ENCODE measurements around the gene ZFP69B.
"Not testable (repeated sequence)": the region's sequence is repeated elsewhere in the genome, so short reads cannot be mapped to it uniquely, and the experiment has no call there.

The ZFP69B gene

DNA sequence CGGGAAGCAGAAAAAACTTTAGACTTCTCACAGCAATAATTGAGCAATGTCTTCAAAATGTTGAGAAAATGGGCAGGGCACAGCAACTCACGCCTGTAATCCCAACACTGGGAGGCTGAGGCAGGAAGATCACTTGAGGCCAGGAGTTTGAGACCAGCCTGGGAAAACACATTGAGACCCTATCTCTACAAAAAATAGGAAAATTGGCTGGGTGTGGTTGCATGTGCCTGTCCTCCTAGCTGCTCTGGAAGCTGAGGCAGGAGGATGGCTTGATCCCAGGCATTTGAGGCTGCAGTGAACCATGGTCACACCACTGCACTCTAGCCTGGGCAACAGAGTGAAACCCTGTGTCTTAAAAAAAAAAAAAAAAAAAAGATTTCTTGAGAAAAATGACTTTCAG lies 19.1 kb downstream of the ZFP69B start:
- DNase-seq (ENCODE audit: insufficient read length, low spot score) = no peak
- no peak for FAIRE-seq
- no peak for TF ChIP-seq POLR2A (IDR thresholded peaks at IDR 0.05; ENCODE audit: low read depth, low read length)

DNA sequence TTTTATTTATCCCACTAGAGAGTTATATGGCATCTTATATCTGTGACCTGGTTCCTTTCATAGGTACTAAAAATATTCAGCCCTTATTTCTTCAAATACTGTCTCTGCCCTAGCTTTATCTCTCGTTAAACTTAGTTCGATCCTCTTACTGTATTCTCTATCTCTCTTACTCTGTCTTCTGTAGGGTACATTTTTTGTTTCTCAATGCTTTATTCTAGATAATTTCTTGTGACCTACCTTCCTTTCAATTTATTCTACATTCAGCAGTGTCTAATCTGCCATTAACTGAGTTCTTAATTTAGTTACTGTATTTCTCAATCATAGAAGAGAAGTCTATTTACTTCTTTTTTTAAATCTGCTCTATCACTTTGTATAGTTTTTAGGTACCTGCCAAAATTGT lies 25.0 kb downstream of the ZFP69B start:
- TF ChIP-seq TAF1 (IDR thresholded peaks at IDR 0.05; ENCODE audit: low read depth, low read length) = no peak
- TF ChIP-seq POU2F2 (IDR thresholded peaks at IDR 0.05; ENCODE audit: low read depth, low read length) = no peak
- no peak for TF ChIP-seq POLR2AphosphoS5 (IDR thresholded peaks at IDR 0.05; ENCODE audit: low read depth, low read length)
- TF ChIP-seq PAX5 (IDR thresholded peaks at IDR 0.05; ENCODE audit: insufficient read depth, low read length, severe bottlenecking) = no peak
- no peak for TF ChIP-seq SPI1 (IDR thresholded peaks at IDR 0.05; ENCODE audit: low read depth, low read length)
- no peak for TF ChIP-seq POLR2A (IDR thresholded peaks at IDR 0.05; ENCODE audit: low read depth, low read length)
- no peak for FAIRE-seq
- DNase-seq (ENCODE audit: insufficient read length, low spot score) = no peak

DNA sequence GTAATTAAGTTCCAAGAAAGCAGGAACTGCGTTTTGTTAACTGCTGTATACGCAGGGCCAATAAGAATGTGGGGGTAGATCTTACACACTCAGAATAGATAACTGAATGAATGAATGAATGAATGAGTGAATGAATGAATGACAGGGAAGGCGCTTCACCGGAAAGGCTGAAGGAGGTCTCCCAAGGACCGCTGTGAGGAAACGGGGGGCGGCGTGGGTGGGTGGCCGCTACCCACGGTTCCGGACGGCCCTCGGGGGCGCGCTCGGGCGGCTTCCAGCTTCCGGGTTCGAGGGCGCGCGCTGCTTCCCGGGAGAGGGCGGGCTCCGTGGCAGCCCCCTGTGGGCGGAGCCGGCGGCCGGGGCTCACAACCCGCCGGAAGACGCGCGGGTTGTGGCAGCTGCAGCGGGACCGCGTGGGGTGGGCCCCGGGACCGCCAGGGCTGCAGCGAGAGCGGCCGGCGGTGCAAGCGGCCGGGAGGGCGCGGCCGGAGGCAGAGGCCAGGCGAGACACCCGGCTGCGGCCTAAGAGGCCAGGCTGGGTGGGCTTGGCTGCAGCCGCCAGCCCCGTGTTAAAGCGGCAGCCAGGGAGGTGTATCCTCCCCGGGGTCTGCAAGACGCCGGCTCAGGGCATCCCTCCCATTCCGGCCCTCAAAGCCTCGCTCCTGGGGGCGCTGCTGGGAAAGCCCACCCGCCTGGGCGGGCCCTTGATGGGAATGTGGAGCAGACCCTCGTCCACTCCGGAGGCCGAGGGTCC lies 26.8 kb downstream of the ZFP69B start, which contains the start of gene ZFP69:
TSS of gene ZFP69 (plus strand) at position 367 of the 754 bp plus-strand sequence. CDS start 2,072 bp downstream, outside the sequence.
- FAIRE-seq = peak; percentile 92
- DNase-seq (ENCODE audit: insufficient read length, low spot score) = peak; percentile 80
- TF ChIP-seq POLR2A (IDR thresholded peaks at IDR 0.05; ENCODE audit: low read depth, low read length) (no peak), PAX5 (IDR thresholded peaks at IDR 0.05; ENCODE audit: insufficient read depth, low read length, severe bottlenecking) (no peak), TAF1 (IDR thresholded peaks at IDR 0.05; ENCODE audit: low read depth, low read length) (no peak), POU2F2 (IDR thresholded peaks at IDR 0.05; ENCODE audit: low read depth, low read length) (no peak), SPI1 (IDR thresholded peaks at IDR 0.05; ENCODE audit: low read depth, low read length) (no peak), POLR2AphosphoS5 (IDR thresholded peaks at IDR 0.05; ENCODE audit: low read depth, low read length) (no peak)

GRCh38 chr1:40477678-40478053 lies 27.4 kb downstream of the ZFP69B start:
- DNase-seq (ENCODE audit: insufficient read length, low spot score) (peak; percentile 11), FAIRE-seq (peak; percentile 80)
- TF ChIP-seq POU2F2 (IDR thresholded peaks at IDR 0.05; ENCODE audit: low read depth, low read length) (no peak), POLR2AphosphoS5 (IDR thresholded peaks at IDR 0.05; ENCODE audit: low read depth, low read length) (no peak), POLR2A (IDR thresholded peaks at IDR 0.05; ENCODE audit: low read depth, low read length) (no peak), TAF1 (IDR thresholded peaks at IDR 0.05; ENCODE audit: low read depth, low read length) (no peak), SPI1 (IDR thresholded peaks at IDR 0.05; ENCODE audit: low read depth, low read length) (no peak), PAX5 (IDR thresholded peaks at IDR 0.05; ENCODE audit: insufficient read depth, low read length, severe bottlenecking) (no peak)

DNA sequence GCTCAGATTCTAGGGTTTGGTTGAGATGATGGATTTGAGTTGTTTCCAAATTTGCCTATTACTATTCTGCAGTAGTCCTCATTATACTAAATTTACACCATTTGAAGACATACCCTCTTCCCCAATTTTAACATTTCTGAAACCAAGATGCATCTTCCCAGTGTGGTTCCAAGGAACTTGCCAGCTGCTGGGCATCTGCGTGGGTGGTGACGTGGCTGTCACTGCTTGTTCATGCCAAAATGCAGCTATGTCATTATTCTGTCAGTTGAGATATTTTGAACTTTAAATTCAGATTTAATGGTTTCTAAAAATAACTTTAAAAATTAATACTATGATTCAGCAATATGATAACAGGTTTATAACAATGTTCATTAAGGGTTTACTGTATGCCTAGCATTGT lies 28.0 kb downstream of the ZFP69B start:
- TF ChIP-seq POLR2AphosphoS5 (IDR thresholded peaks at IDR 0.05; ENCODE audit: low read depth, low read length) (no peak), POU2F2 (IDR thresholded peaks at IDR 0.05; ENCODE audit: low read depth, low read length) (no peak), POLR2A (IDR thresholded peaks at IDR 0.05; ENCODE audit: low read depth, low read length) (no peak), PAX5 (IDR thresholded peaks at IDR 0.05; ENCODE audit: insufficient read depth, low read length, severe bottlenecking) (no peak), SPI1 (IDR thresholded peaks at IDR 0.05; ENCODE audit: low read depth, low read length) (no peak), TAF1 (IDR thresholded peaks at IDR 0.05; ENCODE audit: low read depth, low read length) (no peak)
- FAIRE-seq = no peak

DNA sequence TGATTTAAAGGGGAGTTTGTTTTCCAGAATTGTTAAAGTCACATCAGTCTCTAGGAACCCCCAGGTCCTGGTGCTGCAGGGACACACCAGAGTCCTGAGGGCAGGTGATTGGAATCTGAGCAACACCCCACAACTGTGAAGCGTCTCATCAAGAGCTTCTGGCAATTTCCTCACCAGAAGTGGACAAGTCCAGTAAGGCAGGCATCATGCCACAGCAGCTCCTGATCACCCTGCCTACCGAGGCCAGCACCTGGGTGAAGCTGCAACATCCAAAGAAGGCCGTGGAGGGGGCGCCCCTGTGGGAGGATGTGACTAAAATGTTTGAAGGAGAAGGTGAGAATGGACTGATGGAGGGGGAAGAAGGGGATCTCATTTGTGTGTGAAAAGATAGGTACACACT lies 28.9 kb downstream of the ZFP69B start:
- FAIRE-seq (no peak), DNase-seq (ENCODE audit: insufficient read length, low spot score) (no peak)
- TF ChIP-seq POLR2A (IDR thresholded peaks at IDR 0.05; ENCODE audit: low read depth, low read length) = no peak
- TF ChIP-seq POLR2AphosphoS5 (IDR thresholded peaks at IDR 0.05; ENCODE audit: low read depth, low read length) = no peak
- no peak for TF ChIP-seq PAX5 (IDR thresholded peaks at IDR 0.05; ENCODE audit: insufficient read depth, low read length, severe bottlenecking)
- no peak for TF ChIP-seq SPI1 (IDR thresholded peaks at IDR 0.05; ENCODE audit: low read depth, low read length)
- TF ChIP-seq POU2F2 (IDR thresholded peaks at IDR 0.05; ENCODE audit: low read depth, low read length) = no peak
- no peak for TF ChIP-seq TAF1 (IDR thresholded peaks at IDR 0.05; ENCODE audit: low read depth, low read length)

More for the DNA sequence above, 28.0 kb downstream of the ZFP69B start:
- no peak for DNase-seq (ENCODE audit: insufficient read length, low spot score)

DNA sequence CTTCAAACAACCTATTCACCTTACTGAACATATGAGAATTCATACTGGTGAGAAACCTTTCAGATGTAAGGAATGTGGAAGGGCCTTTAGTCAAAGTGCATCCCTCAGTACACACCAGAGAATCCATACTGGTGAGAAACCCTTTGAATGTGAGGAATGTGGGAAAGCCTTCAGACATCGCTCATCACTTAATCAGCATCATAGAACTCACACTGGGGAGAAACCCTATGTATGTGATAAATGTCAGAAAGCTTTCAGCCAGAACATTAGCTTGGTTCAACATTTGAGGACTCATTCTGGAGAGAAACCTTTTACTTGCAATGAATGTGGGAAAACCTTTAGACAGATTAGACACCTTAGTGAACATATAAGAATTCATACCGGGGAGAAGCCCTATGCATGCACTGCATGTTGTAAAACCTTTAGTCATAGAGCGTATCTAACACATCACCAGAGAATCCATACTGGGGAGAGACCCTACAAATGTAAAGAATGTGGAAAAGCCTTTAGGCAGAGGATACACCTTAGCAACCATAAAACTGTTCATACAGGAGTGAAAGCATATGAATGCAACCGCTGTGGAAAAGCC lies 45.1 kb downstream of the ZFP69B start:
- TF ChIP-seq SPI1 (IDR thresholded peaks at IDR 0.05; ENCODE audit: low read depth, low read length) = no peak
- no peak for TF ChIP-seq POU2F2 (IDR thresholded peaks at IDR 0.05; ENCODE audit: low read depth, low read length)
- TF ChIP-seq POLR2AphosphoS5 (IDR thresholded peaks at IDR 0.05; ENCODE audit: low read depth, low read length) = no peak
- no peak for TF ChIP-seq TAF1 (IDR thresholded peaks at IDR 0.05; ENCODE audit: low read depth, low read length)
- TF ChIP-seq POLR2A (IDR thresholded peaks at IDR 0.05; ENCODE audit: low read depth, low read length) = no peak
- TF ChIP-seq PAX5 (IDR thresholded peaks at IDR 0.05; ENCODE audit: insufficient read depth, low read length, severe bottlenecking) = no peak
- DNase-seq (ENCODE audit: insufficient read length, low spot score) = no peak
- no peak for FAIRE-seq

DNA sequence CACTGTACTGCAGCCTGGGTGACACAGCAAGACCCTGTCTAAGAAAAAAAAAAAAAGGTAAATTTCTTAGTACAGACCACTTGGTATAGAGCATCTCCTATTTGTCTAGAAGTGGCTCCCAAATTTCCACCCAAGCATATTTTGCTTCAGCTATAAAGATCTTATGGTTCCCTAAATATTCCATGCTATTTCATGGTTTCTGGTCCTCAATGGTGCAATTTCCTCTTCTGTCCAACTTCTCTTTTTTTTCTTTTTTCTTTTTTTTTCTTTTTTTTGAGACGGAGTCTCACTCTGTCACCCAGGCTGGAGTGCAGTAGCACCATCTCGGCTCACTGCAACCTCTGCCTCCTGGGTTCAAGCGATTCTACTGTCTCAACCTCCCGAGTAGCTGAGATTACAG lies 52.4 kb downstream of the ZFP69B start:
- not testable (repeated sequence) for DNase-seq (ENCODE audit: insufficient read length, low spot score); FAIRE-seq

DNA sequence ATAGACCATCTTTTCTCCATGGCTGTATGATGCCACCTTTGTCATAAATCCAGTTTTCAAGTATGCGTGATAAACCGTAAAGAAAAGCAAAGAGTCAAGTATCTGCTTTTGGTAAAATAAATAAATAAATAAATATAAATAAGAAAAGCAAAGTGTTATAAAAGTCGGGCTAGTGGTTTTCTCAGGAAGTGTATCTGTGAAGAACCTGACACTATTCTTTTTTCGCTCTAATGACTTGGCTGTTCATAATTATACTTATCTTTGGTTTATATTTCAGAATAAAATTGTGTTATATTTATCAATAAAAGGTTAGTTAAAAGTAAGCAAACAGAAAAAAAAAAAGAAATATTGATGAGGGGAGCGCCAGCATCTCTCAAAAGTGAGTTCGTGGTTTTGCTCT lies 57.7 kb downstream of the ZFP69B start:
- no peak for TF ChIP-seq POLR2AphosphoS5 (IDR thresholded peaks at IDR 0.05; ENCODE audit: low read depth, low read length)
- TF ChIP-seq POLR2A (IDR thresholded peaks at IDR 0.05; ENCODE audit: low read depth, low read length) = no peak
- TF ChIP-seq PAX5 (IDR thresholded peaks at IDR 0.05; ENCODE audit: insufficient read depth, low read length, severe bottlenecking) = no peak
- TF ChIP-seq TAF1 (IDR thresholded peaks at IDR 0.05; ENCODE audit: low read depth, low read length) = no peak
- no peak for TF ChIP-seq SPI1 (IDR thresholded peaks at IDR 0.05; ENCODE audit: low read depth, low read length)
- no peak for DNase-seq (ENCODE audit: insufficient read length, low spot score)
- no peak for FAIRE-seq

Measured in GM12891 (cell line).